GM11168 (cell line): ENCODE results near the gene TOMM5.
"Not testable (repeated sequence)": the region's sequence is repeated elsewhere in the genome, so short reads cannot be mapped to it uniquely, and the experiment has no call there.

Source experiments
- in situ Hi-C: fragments of 300-500 bp; cut with MboI; formaldehyde crosslinking; loops from one replicate; pipeline ENCODE4 v1.12.0; 2022; ENCODE audit warnings: low sequenced_read_pairs; ENCODE audit not compliant: unreplicated experiment

TOMM5 gene

DNA sequence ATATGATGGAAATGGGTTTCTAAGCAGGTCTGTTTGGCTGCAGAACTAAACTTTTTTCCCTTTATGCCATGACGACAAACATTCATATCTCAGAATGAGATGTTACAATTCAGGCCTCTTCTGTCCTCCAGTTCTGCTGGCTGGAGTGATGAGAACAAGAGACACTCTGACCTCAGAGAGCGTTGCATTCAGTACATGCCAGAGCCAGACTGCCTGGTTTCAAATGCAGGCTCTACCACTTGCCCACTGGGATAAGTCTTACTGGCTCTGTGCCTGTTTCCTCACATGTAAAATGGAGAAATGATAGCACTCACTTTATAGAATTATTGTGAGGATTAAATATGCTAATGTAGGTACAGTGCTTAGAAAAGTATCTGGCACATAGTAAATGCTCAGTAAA lies 24.8 kb upstream of the TOMM5 start:
- in situ Hi-C loops = no loop called here

DNA sequence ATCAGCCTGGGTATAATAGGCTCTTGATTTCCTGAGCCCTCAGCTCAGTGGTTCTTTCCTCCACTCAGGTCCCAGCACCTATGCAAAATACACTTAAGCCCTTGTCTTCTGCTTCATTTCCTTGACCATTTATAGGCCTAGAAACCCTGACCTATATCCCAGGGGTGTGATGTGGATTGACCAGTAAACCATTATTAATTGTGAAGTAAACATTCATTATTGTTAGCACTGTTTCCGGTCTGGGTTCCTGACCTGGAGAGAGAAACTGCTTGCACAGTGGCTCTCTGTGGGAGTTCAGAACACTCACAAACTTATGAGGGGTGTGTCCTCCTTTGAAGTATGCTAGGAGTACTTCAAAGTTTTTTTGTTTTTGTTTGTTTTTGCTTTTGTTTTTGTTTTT lies 19.6 kb upstream of the TOMM5 start:
- in situ Hi-C loops = no loop called here

DNA sequence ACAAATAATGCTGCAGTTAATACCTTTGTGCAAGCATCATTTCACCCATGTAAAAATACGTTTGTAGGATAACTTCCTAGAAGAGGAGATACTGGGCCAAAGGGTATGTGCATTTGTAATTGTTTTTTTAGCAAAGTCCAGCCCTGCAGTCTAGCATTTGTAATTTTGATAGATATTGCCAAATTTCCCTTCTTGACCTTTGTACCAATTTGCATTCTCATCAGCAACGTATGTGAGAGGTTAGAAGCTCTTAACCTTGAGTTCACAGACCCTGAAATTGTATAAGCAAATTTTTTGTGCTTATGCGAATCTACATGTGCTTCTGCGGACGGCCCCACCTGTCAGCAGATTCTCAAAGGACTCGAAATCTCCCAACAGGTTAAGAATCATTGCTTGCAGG lies 18.6 kb upstream of the TOMM5 start:
- in situ Hi-C loops = no loop called here

DNA sequence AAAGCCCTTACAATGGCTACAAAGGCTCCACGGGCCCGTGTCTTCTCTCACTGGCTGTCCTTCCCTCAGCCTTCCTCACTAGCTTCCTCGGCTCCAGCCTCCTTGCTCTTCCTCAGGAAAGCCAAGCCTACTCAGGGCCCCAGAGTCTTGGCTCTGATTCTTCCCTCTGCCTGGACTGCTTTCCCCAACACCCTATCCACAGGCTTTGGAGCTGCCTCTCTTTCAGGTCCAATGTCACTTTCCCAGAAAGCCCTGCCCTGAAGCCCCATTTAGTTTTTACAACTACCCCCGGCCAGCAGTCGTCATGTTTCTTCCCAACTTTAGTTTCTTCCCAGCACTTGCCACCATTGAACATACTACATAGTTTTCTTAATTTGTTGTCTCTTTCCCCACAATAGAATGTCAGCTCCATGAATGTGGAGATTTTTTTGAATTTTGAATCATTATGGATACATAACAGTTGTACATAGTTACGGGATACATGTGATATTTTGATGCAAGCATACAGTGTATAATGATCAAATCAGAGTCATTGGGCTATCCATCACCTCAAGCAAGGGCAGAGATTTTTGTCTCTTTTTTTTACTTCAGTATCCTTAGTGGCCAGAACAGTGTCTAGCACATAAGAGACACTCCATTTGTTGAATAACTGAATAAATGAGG lies 17.5 kb upstream of the TOMM5 start:
- in situ Hi-C loops = no loop called here

DNA sequence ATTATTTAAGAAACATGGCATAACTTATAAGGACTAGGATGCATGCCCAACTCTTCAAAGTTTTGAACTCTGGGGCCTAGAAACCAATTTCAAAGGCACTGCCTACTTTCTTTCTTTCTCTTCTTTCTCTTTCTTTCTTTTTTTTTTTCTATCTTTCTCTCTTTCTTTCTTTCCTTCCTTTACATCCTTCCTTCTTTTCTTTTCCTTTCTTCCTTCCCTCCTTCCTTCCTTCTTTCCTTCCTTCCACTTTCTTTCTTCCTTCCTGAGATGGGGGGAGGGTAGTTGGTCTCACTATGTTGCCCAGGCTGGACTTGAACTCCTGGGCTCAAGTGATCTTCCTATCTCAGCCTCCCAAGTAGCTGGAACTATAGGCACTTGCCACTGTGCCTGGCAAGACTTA lies 15.9 kb upstream of the TOMM5 start:
- in situ Hi-C loops = no loop called here

DNA sequence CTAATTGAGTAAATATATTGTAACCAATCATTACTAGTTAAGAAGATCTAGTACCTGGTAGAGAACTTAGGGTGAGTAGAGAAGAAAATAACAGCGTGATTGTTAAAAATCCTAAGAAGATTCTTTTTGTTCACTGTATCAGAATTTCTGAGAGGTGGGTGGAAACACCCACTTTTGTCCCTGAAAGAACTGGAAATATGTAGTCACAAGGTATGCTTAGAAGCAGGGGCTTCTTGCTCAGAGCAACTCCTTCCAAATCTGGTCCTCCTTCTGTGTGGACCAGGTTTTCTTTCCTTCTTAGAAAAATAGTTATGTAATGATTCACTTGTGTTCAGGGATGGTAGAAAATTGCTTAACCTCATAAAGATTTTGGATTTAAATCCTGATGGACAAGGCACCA lies 11.9 kb upstream of the TOMM5 start:
- in situ Hi-C loops = no loop called here

DNA sequence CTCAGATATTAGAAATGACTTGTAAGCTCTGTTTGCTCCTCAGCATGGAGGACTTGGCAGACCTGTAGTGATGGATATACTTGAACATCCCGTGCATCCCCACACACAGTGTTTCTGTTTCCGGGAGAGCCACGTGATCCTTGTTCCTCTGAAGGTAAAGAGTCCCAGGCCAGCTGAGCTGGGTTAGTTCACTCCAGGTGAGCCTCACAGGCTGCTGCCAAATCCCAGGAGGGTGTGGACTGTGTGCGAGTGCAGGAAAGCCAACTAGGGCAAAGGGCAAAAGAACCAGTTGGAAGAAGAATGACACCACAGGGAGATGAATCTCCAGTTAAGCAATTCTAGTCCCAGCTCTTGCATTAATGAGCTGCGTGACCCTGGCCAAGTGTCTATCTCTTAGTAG lies 10.4 kb upstream of the TOMM5 start:
- in situ Hi-C loops = no loop called here

DNA sequence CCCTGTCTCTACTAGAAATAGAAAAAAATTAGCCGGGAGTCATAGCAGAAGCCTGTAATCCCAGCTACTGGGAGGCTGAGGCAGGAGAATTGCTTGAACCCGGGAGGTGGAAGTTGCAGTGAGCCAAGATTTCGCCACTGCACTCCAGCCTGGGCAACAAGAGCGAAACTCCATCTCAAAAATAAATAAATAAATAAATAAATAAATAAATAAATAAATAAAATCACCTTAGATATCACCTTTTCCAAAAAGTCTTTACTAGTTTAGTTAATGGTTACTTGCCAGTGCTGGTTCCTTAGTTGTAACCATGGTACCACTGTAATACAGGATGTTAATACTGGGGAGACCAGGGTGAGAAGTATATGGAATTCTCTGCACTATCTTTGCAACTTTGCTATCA lies 9.7 kb upstream of the TOMM5 start:
- in situ Hi-C loops = not testable (repeated sequence)

DNA sequence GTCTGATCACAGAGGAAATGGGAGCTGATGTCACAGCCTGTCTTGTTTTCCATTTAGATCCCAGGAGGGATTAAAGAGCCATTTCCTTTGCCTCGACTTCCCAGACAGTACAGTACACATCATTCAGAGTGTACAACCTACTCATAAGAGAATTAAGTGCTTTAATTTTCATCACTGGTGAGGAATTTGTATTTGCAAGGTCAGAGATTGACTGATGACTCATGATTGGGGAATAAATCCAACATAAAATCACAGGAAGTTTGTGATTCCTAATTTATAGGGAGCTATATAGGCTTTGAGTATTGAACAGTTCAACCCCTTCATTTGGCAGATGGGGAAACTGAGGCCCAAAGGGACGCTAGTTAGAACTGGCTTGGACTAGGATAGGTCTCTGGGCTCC lies 4.1 kb upstream of the TOMM5 start:
- in situ Hi-C loops = no loop called here

DNA sequence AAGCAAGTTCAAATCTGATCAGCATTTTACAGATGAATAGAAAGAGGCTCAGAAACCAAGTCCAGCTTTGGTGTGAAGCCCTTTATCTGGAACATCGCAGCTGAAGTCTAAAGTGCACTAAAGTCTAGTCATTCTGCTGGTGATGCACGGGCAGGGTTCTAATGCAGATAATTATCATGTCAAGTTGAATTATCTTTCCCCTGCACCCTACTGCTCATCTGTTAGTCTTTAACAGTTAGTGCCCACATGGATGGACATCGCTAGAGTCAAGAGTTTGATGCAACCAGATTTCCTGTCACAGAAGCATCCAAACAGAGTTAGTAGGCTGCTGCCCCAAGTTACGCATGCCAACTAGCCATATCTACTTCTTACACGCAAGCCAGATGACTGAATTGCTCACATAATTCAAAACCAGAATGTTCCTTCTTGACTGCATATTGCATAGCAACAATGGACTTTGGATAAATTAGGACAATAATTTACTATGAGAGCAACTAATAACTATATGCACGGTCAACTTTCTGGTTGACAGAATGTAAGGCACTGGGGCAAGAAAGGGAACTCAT lies 1.6 kb upstream of the TOMM5 start:
- in situ Hi-C loops = no loop called here

DNA sequence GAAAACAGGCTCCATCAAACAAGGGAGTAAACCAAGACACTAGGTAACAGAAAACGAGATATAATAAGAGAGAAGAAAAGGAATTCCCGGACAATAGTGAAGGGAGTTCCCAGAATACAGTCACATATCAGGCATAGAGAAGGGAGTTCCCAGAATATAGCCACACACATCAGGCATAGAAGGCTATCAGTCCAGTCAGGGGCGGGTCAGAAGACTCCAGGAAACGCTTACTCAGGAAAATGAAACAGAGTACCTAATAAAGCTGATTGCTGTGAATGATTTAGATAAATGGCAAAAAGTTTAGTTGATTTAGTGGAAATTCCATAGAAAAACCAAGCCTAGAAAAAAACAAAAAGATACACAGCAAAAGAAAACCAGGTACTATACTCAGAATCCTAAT lies 4.9 kb downstream of the TOMM5 start:
- in situ Hi-C loops = no loop called here

DNA sequence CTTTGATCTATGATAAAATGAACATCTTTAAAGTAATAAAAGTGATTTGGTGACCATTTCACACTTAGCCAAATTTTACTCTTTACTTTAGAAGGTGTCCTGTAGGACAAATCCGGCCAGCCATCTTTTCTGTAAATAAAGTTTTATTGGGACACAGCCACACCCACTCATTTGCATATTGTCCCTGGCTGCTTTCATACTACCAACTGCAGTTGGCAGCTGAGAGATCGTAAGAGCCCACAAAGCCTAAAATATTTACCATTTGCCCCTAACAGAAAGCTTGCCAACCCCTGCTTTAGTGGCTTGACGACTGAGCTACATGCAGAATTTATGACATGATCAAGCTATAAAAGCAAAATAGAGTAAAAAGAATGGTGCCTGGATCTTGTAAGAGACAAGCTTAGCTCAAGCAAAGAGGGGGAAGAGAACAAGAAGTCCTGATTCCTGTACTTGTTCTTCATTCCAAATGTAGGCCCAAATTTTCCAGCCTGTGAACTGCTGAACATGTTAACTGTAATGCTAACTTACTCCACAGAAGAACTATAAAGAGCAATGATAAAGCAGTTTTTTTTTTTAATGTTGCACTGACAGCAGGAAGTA lies 8.8 kb downstream of the TOMM5 start:
- in situ Hi-C loops = no loop called here

DNA sequence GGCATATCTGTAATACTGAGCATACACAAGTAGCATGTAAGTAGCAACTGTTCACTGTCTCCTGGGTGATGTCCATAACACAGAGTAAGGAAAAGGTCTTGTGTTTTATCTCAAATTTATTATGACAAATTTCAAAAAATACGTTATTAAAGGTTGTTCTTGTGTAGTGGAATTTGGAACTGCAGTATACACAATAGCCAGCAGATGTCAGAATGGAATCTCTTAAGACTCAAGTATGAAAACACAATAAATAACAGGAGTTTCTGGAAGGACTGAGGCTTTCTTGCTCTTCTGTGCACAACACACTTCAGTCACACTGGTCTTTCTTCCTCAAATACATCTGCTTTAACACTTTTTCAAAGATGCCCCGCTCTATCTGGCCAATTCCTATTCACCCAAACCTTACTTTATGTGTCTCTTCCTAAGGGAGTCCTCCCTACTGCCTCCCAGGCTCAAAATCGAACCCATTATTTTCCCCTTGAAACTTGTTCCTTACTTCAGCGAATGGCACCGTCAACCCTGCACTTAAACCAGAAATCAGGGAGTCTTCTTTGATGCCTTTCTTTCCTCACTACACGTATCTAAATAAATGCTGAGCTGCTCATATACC lies 9.7 kb downstream of the TOMM5 start:
- in situ Hi-C loops = no loop called here

DNA sequence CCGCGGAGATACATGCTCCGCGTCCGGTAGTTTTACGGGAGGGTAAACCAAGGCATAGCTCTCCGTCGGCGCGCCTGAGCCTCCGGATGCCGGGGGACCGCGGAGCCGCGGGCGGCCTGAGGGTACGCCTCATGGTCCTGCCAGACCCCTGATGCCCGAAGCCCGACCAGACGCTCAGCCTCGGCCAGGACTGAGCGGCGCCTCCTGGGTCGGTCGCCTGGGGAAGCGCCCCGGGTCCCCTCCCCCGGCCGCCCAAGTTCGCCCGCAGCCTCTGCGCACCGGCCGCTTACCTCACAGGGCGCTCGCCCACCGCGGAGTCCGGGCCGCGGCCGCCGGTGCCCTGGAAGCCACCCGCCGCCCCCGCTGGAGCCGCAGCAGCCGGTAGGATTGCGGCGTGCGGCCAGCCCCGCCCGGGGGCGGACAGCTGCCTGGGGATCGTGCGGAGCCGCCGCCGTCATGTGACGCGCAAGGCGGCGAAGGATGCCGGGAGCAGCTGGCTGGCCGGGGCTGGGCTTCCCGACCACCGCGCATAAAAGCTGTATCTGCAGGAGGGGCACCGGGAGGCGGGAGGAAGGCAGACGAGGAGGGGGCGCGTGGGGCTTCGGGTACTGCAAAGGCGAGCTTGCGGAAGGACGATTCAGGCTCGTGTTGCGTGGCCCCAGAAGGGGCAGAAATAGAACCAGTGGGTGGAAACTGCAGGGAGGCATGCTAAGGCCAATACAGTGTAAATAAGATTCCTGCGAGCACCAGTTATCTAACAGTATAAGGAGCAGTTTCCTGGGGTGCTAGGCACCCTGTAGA lies 16.3 kb downstream of the TOMM5 start, which contains the start of gene FBXO10:
TSS of gene FBXO10 (minus strand) at position 460 of the 801 bp plus-strand sequence. CDS start 34,612 bp downstream, outside the sequence.
- in situ Hi-C loops = loop anchor here (5.0 kb wide), 1 partner anchor 44 kb away; no protein-coding TSS in a partner anchor

DNA sequence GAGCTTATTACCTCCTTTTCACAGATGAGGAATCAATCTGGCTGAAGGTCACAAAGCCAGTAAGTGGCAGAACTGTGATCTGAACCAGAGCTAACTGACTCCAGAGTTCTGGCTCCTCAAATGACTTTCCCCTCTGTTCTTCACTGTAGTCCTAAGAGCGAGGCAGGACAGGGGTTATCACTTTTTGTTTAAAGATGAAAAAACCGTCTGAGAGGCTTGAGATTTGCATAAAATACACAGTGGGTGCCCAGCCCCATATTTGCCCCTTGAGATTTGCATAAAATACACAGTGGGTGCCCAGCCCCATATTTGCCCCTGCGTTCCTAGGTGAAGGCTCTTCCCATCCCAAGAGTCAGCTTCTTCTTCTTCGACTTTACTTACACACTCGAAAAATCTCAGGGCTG lies 16.9 kb downstream of the TOMM5 start:
- in situ Hi-C loops = loop anchor here (5.0 kb wide), 1 partner anchor 43 kb away; no protein-coding TSS in a partner anchor

DNA sequence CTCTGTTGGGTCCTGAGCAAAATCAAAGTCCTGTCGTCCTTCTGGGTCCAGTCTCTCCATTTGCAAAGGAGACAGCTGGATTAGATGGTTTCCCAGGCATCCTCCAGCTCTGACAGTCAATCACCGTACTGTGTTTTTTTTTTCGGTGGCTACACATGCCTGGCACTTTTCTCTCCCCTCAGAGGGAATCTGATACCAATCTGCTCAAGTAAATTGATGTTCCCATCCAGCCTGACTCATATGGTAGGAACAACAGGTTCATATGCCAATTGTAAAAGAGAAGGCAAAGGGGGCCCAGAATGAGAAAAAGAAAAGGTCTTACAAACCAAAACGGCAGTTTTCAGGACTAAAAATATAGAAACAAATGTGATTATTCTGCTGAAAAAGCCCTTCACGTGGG lies 17.4 kb downstream of the TOMM5 start:
- in situ Hi-C loops = loop anchor here (5.0 kb wide), 1 partner anchor 43 kb away; no protein-coding TSS in a partner anchor

DNA sequence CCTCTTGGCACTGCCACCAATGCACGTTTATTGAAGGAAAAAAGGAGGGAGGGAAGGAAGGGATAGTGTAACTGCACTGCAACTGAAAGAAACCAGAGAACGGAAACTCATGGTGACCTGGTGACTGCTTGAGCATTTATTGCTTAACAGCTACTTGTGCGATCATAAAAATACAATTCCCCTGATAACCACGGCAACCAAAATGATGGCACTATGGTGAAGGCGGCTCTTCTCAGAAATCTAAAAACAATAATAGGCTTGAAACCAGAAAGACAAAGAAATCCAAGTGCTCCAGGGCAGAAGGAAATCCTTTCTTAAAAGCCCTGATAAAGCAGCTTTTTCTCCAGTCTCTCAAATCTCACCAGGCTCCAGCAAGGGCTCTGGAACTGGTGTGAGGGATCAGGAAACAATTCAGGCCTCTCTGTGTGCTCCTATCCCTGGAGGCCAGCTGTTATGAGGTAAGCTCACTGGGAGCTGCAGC lies 18.1 kb downstream of the TOMM5 start:
- in situ Hi-C loops = no loop called here

DNA sequence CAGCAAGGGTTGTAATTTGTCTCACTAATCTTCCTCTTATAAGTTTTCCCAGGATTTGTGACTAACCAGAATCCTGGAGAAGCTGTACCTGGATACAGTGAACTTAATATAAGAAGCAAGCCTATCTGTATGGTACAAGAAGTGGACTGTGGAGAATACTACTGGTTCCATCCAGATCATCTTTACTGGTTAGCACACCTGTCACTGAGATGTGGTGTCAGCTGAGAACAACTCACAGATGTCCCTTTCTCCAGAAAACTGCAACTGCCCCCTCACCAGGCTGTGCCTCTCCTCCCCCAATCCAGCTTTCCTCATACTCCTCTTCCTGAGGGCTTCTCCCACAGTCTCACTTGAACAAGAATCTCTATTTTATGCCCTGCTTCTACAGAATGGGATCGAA lies 21.1 kb downstream of the TOMM5 start:
- in situ Hi-C loops = no loop called here

DNA sequence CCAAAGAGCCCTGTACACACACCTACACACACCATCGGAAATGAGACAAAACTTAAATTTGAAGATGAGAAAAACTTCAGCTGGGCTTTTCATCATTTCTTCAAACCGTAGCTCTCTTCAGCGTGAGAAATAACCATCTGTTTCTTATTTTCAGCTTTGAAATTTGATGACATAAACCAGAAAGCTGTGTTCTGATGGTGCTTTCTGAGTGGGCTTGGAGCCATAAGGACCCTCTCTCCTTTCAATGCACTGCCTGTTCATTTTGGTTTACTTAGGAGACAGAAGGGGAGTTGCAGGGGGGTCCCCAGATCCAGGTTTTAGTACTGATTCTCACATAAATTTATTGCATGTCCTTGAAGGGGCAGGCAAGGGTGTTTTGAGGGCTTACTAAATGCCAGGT lies 25.7 kb downstream of the TOMM5 start:
- in situ Hi-C loops = no loop called here
